Vagina (tissue), 2 donors: Measurements from ENCODE around the gene ACAN.

Experiments
- POLR2A ChIP-seq, 2 donors: fragments of 450-650 bp; IDR thresholded peaks; one replicate each; pipeline ENCODE4 v1.6.1; 2017; ENCODE audit warnings: antibody characterized with exemption in 2 of 2, mild to moderate bottlenecking in 2 of 2, moderate library complexity in 2 of 2
- POLR2AphosphoS5 ChIP-seq, 2 donors: sonication (generic); formaldehyde crosslinking; IDR thresholded peaks; one replicate each; pipeline ENCODE4 v1.9.0; 2017; ENCODE audit warnings: antibody characterized with exemption in 2 of 2, mild to moderate bottlenecking in 2 of 2, low read depth in 1 of 2; ENCODE audit not compliant: insufficient read depth in 1 of 2
- TF ChIP-seq, protein P1 (sequence below), 3 experiments: fragments of 450-650 bp in 2 of 3; fragments of 200-600 bp in 1 of 3; sonication (generic) in 1 of 3; IDR thresholded peaks; one replicate each; pipeline ENCODE4 v1.5.1; 2017 to 2019; ENCODE audit warnings: antibody characterized with exemption in 3 of 3, mild to moderate bottlenecking in 2 of 3, moderate library complexity in 2 of 3

DNA sequence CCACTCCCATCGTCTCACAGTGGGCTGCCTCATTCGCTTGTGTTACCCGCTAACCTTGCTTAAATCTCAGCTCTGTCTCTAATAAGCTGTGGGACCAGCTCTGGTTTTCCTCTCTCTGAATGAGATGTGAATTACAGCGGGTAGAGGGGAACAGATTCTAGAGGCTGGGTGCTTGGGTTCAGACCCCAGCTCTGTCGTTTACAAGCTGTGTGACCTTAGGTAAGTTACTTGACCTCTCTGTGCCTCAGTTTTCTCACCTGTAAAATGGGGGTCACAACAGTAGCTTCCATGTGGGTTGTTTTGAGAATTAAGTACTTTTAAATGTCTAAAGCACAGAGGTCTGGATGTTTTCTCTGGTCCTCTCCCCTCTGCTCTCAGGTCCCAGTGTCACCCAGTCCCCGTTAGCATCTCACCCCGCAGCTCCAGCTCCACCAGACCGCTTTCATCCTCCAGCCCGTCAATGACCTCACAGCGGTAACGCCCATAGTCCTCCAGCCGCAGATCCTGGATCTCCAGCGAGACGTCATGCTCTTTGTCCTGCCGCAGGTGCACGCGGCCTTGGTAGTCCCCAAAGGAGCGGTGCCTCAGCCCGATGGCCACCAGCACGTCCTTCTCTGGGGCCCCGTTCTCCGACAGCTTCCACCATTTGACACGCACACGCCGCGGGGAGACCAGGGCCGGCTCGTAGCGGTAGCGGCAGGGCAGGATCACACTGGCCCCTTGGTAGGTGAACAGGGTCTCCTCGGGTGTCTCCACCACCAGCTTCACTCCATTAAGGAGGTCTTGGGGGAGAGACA is 77.9 kb downstream of the ACAN start:
- TF ChIP-seq POLR2AphosphoS5 (IDR thresholded peaks at IDR 0.05; ENCODE audit: insufficient read depth in 1 of 2, low read depth in 1 of 2) (no peak), POLR2A (IDR thresholded peaks at IDR 0.05) (no peak)
- TF ChIP-seq, protein P1, sequence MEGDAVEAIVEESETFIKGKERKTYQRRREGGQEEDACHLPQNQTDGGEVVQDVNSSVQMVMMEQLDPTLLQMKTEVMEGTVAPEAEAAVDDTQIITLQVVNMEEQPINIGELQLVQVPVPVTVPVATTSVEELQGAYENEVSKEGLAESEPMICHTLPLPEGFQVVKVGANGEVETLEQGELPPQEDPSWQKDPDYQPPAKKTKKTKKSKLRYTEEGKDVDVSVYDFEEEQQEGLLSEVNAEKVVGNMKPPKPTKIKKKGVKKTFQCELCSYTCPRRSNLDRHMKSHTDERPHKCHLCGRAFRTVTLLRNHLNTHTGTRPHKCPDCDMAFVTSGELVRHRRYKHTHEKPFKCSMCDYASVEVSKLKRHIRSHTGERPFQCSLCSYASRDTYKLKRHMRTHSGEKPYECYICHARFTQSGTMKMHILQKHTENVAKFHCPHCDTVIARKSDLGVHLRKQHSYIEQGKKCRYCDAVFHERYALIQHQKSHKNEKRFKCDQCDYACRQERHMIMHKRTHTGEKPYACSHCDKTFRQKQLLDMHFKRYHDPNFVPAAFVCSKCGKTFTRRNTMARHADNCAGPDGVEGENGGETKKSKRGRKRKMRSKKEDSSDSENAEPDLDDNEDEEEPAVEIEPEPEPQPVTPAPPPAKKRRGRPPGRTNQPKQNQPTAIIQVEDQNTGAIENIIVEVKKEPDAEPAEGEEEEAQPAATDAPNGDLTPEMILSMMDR (IDR thresholded peaks at IDR 0.05) = no peak
